Measurements from ENCODE around the gene NPR2.

Gene NPR2

GRCh38 chr9:35766997-35767396, 24.4 kb upstream of the NPR2 start:
- no peak for DNase-seq

- DNase-seq: no peak
These were observed 23.9 kb upstream of the NPR2 start for GRCh38 chr9:35767458-35767857.

DNA sequence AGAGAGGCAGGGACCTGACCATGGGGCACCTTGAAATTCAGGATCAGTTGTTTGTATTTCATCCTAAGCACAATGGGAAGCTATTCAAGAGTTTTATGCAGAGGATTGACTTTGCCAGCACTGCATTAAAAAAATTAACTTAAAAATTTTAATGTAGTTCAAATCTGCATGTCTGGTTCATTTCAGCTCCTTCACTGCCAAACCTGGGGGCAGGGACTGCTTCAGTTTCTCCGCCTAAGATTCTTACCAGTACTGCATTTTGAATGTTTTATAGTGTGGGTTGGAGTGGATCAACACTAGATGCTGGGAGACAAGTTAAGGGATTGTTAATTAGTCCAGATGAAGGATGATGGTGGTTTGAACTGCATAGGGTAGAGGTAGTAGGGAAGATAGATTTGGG, 21.6 kb upstream of the NPR2 start:
- DNase-seq: no peak

- DNase-seq: no peak
These were observed 20.3 kb upstream of the NPR2 start for GRCh38 chr9:35771075-35771433.

DNA sequence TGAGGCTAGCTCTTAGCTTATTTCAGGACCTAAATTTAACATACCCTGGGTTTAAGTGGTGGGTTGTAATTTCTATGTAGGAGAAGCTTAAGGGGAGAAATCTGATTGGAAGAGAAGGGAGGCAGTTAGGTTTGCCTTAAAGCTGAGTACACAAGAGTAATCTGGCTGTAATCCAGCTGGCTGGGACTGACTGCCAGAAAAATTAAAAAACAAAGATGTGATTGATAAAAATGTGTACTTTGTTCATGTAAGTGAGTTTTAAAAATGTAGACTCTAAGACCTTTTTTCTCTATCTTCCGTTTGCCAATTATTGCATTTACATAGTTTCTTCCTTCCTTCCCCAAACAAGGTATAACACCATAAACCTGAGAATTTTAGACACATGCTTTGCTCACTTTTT, 19.9 kb upstream of the NPR2 start:
- DNase-seq: no peak

- DNase-seq: no peak
These were observed 19.4 kb upstream of the NPR2 start for GRCh38 chr9:35771943-35772342.

- DNase-seq: no peak
These were observed 16.3 kb upstream of the NPR2 start for GRCh38 chr9:35774907-35775635.

GRCh38 chr9:35776018-35776417, 15.4 kb upstream of the NPR2 start:
- no peak for DNase-seq

DNA sequence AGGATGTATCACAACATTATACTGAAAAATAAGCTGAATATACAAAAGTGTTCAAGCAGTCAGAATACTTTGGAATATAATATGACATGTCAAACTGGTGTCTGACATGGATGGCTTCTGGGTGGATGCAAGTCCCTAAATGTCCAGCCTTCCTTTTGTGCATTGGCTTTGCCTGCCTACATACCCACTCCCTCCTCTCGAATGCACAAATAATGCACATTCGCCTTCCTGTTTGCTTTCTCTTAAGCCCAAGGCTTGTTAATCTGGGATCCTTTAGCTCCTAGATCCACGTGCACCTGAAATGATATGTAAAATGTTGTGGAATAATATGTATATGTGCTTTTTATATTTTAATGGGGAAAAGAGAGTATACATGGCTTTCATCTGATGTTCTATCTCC, 12.9 kb upstream of the NPR2 start:
- DNase-seq: no peak

- no peak for DNase-seq
These were observed 10.3 kb upstream of the NPR2 start for GRCh38 chr9:35781066-35781465.

DNA sequence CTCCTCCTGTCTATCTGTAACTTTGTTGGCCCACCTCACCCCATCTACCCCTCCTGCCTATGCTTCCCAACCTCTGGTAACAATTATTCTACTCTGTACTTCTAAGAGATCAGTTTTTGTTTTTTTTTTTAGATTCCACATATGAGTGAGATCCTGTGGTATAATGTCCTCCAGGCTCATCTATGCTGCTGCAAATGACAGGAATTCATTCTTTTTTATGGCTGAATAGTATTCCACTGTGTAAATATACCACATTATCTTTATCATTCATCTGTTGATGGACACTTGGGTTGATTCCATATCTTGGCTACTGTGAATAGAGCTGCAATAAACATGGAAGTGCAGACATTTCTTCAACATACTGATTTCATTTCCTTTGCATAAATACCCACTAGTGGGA, 8.0 kb upstream of the NPR2 start:
- no peak for DNase-seq

GRCh38 chr9:35789541-35789940, 1.9 kb upstream of the NPR2 start:
- DNase-seq: no peak

DNA sequence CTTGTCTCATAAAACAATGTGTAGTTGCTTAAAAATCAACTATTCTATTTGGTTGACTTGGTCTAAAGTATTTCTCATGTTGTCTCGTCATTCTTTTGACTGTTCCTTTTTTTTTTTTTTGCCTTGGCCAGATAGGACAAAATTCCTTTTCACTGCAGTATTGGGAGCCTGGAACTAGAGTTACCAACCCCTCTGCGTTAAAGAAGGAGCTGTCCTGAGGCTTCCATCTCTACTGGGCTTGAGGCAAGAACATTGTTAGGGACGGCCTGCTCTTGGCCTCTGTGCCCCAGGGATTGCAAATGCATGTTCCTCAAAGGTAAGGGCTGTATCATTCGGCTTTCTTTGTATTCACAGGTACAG, 1.4 kb upstream of the NPR2 start:
- DNase-seq: no peak

GRCh38 chr9:35790385-35791296, 750 bp upstream of the NPR2 start:
- DNase-seq: peak; percentile 64

DNA sequence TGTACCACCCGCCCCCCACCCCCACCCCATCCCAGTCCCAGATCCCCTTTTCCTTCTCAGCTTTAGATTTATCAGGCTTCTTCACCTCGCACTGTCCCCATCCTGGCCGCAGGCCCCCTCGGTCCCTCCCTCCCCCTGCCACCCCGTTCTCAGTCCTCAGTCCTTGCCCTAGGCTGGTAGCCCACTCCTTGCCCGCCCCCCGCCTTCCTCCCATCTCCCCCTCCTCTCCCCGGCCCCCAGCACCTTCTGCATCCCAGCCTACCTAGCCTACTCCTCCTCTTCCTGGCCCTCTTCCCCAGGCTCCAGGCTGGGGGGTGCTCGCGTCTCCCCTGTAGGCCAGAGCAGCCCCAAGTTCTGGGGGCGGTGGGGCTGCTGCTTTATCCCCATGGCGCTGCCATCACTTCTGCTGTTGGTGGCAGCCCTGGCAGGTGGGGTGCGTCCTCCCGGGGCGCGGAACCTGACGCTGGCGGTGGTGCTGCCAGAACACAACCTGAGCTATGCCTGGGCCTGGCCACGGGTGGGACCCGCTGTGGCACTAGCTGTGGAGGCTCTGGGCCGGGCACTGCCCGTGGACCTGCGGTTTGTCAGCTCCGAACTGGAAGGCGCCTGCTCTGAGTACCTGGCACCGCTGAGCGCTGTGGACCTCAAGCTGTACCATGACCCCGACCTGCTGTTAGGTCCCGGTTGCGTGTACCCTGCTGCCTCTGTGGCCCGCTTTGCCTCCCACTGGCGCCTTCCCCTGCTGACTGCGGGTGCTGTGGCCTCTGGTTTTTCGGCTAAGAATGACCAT, 828 bp downstream of the NPR2 start:
- no peak for DNase-seq

DNA sequence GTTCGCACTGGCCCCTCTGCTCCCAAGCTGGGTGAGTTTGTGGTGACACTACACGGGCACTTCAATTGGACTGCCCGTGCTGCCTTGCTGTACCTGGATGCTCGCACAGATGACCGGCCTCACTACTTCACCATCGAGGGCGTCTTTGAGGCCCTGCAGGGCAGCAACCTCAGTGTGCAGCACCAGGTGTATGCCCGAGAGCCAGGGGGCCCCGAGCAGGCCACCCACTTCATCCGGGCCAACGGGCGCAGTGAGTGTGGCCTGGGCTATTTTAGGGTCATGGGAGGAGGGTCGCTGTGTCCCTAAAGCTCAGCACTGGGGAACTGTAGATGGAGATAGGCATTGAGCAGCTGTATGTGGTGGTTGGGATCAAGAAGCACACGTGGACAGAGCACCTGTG, 1.4 kb downstream of the NPR2 start:
- no peak for DNase-seq

DNA sequence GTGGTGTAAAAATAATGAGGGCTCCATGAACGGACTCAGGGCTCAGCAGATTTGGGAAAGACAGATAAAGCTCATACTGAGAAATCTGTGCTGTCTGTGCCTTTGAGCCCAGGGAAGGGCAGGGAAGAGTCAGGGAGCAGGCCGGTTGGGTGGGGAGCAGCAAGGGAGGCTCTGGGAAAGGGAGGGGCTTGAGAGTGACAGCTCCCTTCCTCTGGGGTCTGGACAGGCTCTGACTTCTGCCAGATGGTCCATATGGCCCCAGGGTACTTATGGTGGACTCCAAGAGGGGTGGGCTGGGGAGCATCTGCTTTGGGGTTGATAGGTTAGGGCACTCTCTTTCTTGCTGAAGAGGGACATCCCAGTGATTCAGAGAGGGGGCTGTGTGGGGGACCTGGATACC, 2.1 kb downstream of the NPR2 start:
- DNase-seq: no peak

- DNase-seq: no peak
These were observed 4.3 kb downstream of the NPR2 start for GRCh38 chr9:35795695-35796094.

DNA sequence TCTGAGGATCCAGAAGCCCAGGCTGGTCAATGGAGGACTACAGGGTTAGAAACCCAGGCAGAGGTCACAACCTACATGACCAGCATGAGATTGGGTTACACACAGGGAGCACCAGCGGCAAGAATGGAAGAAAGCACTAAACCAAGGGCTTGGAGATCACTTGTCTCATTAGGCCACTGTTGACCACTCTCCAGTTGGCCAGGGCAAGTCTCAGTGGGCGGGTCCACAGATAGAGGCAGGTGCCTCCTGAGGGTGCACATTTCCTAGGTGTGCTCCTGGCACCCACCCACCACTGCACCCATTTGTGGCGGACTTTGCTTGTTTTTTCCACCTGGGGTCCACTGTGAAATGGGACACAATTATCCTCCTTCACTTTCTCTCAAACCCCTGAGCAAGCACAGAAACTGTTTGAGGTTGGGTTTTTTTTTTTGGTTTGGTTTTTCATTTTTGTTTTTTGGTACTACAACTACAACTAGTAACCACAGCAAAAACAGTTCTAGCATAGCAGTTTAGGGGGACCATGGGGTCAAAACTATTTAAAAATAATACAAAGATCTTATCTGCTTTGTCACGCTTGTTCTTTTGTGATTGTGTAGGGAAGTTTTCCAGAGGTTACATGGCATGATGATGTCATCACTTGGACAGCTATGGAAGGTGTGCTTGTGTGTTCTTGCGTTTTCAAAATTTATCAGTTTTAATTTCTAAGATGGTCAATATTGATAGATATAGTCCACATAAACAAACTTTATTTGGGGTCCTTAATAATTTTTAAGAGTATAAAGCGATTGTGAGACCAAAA, 6.1 kb downstream of the NPR2 start:
- DNase-seq: no peak

GRCh38 chr9:35798658-35799374, 7.4 kb downstream of the NPR2 start:
- peak; percentile 73 for DNase-seq

DNA sequence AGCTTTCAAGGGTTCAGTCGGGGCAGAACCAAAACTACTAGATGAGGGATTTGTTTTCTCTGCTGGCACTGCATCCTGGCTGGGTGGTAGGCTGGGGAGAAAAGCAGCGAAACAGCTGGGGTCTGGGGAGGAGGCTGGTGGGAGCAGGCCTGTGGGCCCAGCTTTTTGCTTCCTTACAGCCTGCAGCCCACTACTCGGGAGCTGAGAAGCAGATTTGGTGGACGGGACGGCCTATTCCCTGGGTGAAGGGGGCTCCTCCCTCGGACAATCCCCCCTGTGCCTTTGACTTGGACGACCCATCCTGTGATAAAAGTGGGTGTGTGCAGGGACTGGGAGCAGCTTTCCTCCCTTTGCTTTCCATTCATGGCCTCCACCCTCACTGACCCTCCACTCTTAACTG, 9.1 kb downstream of the NPR2 start:
- no peak for DNase-seq
